HG02840 (cell line): Measurements from ENCODE around the gene RHBDL3.
"Not testable (repeated sequence)": the region's sequence is repeated elsewhere in the genome, so short reads cannot be mapped to it uniquely, and the experiment has no call there.

Source experiments
- ATAC-seq: cut with Tn5 transposase; IDR thresholded peaks from one replicate; pipeline ENCODE4 v1.9.1; 2021; ENCODE audit warnings: mild to moderate bottlenecking, moderate library complexity, moderate number of reproducible peaks; ENCODE audit not compliant: unreplicated experiment, low FRiP score

Gene RHBDL3

DNA sequence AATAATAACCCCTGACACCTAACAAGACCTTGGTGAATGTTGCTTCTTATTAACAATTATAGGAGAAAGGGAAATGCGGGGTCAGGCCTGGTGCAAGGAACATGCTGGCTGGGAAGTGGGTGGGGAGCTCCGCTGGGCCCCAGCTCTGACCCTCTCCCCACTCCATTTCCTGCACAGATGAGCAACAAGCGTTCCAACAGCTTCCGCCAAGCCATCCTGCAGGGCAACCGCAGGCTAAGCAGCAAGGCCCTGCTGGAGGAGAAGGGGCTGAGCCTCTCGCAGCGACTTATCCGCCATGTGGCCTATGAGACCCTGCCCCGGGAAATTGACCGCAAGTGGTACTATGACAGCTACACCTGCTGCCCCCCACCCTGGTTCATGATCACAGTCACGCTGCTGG, 23.0 kb downstream of the RHBDL3 start:
- no peak for ATAC-seq

DNA sequence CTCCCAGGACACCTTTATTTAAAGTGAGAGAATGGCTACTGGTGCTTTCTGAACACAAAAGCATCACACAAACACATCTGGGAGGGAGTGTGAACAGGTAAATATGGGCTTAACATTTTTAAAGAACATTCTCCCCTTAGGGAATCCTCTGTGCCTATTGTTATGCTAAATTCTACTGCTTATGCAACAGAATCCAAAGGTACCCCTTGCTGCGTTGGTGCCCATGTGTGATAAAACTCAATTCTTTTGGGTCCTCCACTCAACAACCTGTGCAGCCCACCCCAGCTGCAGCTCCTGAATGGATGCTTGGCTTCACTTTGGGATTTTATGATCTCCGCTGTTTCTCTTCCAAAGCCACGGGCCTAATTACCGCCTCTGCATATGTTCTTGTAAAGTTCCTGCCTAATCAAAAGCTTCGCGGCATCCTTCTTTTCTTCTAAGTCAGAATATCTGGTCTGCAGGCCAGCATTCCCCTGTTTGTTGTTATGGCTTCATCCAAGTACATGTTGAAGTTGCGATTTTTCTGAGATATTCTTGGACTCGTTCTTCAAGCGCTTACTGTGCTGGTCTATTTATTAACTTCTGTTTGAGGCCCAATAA, 23.9 kb downstream of the RHBDL3 start:
- no peak for ATAC-seq

DNA sequence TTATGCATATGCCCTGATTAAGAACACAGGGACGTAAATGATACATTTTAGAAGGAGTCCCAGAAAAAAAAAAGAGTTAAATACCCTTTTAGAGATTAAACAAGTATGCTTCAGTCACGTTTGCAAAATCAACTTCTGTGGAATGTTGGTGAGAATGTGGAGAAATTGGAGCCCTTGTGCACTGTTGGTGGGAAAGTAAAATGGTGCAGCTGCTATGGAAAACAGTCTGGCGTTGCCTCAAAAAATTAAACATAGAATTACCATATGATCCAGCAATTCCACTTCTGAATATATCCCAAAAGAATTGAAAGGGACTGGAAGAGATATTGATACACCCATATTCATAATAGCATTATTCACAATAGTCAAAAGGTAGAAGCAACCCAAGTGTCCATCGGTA, 26.5 kb downstream of the RHBDL3 start:
- no peak for ATAC-seq

DNA sequence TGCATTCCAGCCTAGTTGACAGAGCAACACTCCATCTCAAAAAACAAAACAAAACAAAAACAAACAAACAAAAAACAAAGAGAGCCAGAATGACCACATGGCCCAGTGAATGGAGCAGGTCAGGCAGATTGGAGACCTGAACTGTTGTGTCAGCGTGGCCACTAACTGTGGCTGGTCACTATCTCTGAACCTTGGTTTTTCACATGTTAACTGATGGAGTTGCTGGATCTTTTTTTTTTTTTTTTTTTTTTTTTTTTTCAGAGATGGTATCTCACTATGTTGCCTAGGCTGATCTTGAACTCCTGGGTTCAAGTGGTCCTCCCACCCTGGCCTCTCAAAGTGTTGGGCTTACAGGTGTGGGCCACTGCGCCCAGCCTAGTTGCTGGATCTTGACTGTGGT, 31.8 kb downstream of the RHBDL3 start:
- no peak for ATAC-seq

DNA sequence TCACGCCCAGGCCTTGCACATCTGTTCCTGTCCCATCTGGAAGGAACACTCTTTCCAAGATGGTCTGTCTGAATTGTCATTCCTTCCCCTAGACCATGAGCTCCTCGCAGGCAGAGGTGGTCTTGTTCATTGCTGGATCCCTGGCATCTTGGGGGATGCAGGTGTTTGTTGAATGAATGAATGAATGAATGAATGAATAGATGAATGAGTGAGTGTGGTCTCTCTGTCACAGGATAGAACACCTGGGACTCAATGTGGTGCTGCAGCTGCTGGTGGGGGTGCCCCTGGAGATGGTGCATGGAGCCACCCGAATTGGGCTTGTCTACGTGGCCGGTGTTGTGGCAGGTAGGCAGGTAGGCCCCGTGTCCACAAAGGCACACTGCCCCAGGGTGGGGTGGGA, 32.2 kb downstream of the RHBDL3 start:
- no peak for ATAC-seq

DNA sequence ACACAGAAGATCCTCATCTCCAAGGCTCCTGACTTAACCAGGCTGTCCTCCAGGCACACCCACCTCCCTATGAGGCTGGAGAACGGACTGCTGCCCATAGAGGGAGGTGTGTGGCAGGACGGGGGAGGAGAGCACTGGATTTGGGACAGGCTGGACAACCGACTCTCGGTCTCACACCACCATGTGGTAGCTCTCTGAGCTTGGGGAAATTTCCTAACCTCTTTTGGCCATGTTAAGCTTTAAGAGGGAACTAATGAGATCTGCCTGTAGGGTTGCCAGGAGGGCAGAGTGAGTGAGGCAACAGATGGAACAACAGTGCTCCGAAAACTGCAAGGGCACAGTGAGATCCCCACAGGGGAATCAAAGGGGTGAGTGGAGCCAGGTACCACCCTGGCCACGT, 32.7 kb downstream of the RHBDL3 start:
- no peak for ATAC-seq

DNA sequence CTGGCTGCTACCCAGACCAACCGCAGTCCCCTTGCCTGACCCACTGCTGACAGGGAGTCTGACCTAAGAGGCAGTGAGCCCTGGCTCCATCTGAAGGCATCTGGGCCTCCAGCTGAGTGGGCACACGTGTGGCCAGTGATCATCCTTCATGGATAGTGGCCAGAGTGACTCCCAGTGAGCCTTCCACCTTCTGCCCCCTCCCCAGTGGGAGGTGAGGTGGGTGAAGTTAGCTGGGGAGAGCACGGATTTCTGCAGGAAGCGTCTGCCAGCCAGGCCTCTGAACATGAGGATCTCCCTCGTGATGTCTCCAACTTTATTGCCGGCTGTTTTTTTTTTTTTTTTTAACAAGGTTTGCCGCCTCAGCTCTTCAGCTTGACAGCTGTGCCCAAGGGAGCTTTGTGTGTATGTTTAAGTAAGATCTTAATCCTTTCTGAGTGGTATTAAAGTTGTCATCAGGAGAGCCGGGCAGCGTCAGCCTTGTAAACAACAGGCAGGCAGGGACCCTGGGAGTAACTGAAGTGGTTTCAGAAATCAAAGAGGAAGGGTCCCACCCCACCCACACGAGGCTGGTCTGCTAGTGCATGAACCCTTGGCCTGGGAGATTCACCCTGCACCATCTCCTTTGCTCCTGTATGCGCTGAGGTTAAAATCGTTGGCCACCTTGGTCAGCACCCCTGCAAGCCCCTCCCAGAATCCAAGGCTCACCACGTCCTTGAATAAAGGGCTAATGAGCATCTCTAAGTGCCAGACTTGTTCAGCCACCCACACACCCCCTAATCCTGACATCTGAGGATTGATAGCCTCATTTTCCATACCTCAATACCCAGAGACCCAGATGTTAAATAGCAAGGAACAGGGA, 33.3 kb downstream of the RHBDL3 start:
- no peak for ATAC-seq

DNA sequence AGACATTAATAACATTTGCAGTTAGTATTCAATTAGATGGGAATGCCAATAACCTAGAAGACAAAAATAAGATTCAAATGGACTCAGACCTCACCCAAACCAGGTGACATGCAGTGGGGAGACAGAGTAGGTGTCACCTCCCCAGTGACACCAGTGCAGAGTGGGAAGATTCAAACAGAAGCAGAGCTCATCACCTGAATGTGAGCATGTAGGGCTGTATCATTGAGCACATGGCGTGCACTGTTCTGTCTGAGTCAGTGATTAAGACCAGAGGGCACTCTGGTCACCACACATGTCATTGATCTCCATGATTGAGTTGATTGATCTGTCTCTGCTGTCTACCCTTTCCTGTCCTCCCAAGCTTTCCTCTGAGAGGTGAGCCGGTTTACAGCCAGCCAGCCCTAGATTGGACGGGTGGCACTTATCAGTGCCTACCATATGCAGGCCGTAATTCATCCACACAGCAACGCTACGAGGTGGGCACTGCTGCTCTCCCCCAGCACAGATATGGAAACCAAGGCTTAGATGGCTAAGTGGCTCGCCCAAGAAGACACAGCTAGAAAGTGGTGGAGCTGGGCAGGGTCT, 34.0 kb downstream of the RHBDL3 start:
- no peak for ATAC-seq

DNA sequence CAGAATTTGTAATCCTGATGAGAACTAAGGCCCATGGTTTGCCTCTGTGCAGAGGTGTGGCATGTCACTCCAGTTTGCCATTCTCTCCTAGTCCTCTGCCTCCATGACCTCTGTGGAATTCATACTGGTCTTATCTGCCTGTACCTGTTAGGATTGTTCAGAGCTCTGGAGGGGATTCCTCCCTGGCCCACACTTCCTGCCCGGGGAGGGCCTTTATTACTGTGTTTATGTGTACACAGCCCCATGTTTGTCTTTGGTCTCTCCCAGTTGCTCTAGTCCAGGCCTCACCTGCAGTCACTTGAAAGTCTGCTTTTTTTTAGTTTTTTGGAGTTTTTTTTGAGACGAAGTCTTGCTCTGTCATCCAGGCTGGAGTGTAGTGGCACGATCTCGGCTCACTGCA, 36.4 kb downstream of the RHBDL3 start:
- ATAC-seq, result no peak

DNA sequence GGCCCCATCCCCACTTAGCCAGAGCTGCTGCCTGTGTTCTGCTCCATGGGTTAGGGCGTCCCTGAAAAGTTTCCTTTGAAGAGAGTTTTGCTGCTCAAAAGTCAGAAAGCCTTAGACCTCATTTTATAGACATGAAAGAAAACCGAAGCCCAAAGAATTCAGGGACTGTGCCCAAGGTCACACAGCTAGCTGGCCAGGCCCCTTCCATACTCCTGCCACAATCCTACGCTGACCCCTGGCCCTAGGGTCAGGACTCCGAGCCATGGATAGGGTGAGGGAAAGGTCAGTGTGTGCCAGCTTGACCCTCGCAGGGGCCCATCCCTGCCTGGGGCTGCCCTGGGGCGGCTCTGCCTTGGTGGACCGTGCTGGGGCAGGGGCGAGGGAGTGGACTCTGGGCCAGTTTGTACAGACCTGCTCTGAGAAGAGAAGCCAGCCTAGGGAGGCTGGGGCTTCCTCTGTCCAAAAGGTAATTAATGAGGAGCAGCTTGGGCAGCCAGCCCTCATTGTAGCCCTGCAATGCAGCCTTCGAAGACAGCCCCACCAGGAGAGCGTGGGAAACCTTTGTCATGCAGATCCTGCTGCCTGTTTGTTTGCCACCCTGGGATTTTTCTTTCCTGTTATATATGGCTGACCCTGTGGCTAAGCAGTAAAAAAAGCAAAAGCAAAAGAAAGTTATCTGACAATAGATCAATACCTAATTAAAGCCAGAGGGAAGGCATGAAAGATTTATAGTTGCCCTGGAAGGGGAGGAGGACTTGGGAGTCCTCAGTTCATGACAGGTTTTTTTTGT, 37.4 kb downstream of the RHBDL3 start:
- ATAC-seq, result no peak

DNA sequence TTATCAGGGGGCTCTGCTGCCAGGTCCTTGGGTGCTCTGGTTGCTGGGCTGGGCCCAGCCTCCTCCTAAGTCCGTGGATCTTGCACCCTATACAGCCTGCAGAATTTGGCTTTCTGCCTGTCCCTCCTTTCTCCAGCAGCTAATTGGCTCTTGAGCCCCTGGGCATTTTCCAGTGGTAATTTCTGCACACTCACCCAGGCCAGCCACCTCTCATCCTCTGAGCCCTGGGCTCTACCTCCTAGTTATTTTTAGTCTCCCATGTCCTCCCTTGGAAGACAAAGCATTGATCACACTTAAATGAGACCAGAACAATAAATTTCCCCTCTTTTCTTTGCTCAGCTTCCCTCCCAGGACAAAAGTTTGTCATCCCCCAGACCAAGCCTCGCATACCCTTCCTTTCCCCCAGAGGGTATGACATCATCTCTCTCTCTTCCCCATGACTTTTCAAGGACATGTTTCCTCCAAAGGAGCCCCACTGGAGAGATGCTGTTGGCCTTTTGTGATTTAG, 38.2 kb downstream of the RHBDL3 start:
- no peak for ATAC-seq

DNA sequence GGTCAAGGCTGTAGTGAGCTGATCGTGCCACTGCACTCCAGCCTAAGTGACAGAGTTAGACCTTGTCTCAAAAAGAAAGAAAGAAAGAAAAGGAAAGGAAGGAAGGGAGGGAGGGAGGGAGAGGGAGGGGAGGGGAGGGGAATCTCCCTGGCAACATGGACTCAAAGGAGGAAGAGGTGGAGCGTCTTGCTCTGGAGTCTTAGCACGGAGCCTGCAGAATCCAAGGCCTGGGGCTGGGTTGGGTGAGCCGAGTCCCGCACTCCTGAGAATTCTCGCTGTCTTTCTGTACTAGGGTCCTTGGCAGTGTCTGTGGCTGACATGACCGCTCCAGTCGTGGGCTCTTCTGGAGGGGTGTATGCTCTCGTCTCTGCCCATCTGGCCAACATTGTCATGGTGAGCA, 39.4 kb downstream of the RHBDL3 start:
- ATAC-seq, result no peak

DNA sequence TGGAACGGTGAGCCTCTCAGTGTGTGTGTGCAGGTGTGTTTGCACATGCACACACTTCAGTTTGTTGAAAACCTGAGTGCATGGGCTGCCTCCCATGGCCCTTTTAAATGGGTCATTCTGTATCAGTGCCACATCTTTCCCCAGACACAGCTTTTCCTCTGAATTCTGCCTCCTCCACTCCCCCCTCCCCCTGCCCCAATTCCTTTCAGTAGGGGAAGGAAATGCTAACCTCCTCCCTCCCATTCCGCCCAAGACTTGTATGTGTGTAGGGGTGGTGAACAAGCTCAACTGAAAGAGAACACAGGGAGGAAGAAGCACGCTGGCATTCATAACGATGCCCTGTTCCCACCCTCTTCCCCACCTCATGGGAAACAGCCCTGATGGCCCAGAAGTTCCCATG, 42.0 kb downstream of the RHBDL3 start:
- ATAC-seq, result no peak

DNA sequence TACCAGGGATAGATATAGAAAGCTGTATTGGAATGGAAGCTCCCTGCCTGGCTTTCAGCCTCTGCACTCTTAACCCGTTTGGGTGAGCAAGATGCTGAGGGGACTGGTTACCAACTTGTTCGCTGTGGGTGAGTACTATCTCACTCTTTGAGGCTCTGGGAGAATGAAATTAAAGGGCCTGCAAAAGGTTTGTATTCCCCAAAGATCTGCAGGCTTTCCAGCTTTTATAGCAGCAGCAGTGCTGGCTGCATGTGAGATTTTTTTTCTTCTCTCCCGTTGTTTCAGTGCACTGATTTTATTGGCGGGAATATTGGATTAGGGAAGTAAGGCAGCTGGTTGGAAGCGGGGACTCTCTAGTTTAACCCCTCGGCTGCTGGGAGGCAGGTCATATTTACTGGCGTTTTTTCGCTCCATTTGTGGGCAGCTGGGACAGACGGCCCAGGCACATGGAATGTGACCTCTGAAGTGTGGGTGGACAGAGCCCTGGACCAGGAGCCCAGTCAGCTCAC, 45.5 kb downstream of the RHBDL3 start:
- no peak for ATAC-seq

DNA sequence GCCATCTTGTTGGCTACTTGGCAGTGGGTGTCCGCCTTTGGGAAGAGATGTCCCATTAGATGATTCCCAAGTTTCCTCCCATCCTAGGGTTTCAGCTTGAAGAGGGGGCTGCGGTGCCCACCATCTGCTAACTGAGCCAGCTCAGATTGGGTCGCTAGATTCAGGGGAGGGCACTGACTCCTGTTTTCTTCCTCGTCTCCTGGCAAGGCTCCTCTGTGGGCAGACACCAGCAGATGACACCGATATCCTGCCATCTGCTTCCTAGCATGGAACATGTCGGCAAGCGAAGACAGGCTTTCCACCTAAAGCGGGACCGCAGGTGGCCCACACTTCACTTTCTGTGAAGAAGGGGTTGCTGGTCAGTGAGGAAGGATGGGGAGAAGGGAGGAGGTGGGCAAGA, 49.0 kb downstream of the RHBDL3 start:
- no peak for ATAC-seq

DNA sequence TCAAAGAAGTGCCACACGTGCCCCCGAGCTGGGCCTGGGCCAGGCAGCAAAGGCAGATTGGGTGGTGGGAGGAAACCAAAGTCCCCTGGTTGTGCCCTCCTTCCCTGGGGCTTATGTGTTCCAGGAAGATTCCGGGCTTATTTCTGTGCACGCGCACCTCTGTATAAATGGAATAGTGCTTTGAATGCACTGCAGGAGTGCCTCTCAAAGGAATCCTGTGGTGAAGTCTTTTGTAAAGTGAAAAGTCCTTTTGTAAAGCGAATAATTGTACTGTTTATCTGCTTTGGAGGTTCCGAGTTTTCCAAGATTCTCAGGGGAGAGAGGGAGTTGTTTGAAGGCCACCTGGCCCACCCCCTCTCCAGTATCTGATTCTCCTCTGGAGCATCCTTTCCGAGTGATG, 49.5 kb downstream of the RHBDL3 start:
- ATAC-seq, result no peak

DNA sequence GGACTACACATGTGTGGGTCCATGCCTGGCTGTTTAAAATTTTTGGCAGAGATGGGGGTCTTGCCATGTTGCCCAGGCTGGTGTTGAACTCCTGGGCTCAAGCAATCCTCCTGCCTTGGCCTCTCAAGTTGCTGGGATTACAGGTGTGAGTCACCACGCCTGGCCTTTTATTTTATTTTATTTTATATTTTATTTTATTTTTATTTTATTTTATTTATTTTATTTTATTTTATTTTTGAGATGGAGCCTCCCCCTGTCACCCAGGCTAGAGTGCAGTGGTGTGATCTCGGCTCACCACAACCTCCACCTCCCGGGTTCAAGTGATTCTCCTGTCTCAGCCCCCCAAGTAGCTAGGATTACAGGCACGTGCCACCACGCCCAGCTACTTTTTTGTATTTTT, 51.0 kb downstream of the RHBDL3 start:
- ATAC-seq, result not testable (repeated sequence)

DNA sequence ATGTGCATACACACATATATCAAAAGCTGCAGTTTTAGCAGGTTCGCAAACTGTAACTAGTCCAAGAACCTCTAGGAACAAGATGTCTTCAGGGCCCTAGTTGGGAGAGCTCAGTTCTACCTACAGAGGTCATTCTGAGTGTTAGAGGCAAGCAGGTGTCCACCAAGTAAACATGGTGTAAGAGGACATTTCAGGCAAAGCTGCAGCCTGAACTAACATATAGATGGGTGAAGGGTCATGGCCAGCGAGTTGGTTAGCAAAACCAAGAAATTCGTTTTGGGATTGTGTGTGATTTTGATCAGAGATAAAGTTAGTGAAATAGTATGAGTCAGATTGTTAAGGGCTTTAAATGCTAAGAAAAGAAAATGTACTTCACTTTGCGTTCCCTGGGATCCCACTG, 51.7 kb downstream of the RHBDL3 start:
- no peak for ATAC-seq

DNA sequence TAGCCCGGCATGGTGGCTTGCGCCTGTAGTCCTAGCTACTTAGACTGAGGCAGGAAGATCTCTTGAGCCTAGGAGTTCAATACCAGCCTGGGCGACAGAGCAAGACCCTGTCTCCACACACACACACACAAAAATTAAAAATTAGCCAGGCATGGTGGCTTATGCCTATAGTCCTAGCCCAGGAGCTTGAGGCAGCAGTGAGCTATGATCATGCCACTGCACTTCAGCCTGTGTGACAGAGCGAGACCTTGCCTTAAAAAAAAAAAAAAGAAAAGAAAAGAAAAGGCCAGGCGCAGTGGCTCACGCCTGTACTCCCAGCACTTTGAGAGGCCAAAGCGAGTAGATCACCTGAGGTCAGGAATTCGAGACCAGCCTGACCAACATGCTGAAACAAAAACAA, 52.4 kb downstream of the RHBDL3 start:
- ATAC-seq, result no peak

DNA sequence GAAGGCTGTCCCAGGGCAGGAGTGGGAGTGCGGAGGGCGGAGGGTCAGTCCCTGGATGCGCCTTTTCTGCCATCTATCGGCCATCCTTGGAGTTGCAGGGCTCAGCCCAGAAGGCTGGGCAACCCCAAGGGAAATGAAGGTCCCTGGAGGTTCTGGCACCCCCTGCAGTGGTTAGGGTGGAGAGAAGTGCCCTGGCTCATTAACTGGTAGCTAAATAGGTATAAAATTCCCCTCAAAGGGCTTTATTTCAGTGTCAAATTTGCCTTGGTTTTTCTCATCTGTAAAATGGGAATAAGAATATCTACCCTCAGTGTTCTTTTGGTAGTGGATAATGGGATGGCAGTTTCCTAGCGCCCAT, 53.9 kb downstream of the RHBDL3 start:
- peak; percentile 59 for ATAC-seq

DNA sequence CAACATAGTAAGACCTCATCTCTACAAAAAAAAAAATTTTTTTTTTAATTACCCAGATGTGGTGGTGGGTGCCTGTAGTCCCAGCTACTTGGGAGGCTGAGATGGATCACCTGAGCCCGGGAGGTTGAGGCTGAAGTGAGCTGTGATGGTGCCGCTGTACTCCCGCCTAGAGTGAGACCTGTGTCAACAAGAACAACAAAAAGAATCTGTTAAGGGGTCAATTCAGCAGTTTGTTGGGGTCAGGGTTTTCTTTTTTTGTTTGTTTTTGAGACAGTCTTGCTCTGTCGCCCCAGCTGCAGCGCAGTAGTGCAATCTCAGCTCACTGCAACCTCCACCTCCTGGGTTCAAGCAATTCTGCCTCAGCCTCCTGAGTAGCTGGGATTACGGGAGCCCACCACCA, 54.4 kb downstream of the RHBDL3 start:
- not testable (repeated sequence) for ATAC-seq
